Gastrocnemius medialis (tissue), 4 donors: ENCODE data around the gene CALML3. TPM values are rescaled to one million over a fixed set of nuclear protein-coding genes. Genes with fewer than 3 reads are reported as not detected.

Experiments
- ATAC-seq, 2 donors: fragments of 150-250 bp; one replicate each; pipeline ENCODE4 v1.9.1; 2016
- DNase-seq, 2 donors: peaks; one replicate each; pipeline ENCODE4 v3.0.0-alpha.2; 2019
- H3K27ac ChIP-seq, 4 donors: fragments of 200-600 bp; sonication (generic); 1 replicate in 1 of 4; 2 replicates in 3 of 4; pipeline ENCODE4 v1.5.1; 2016 to 2018; ENCODE audit warnings: mild to moderate bottlenecking in 2 of 4, moderate library complexity in 1 of 4
- H3K27me3 ChIP-seq, 3 donors: fragments of 200-600 bp; sonication (generic) in 2 of 3; 1 replicate in 1 of 3; 2 replicates in 2 of 3; pipeline versions ENCODE4 v1.5.1 to v1.6.0; 2016 to 2019; ENCODE audit warnings: mild to moderate bottlenecking in 1 of 3, moderate library complexity in 1 of 3
- H3K36me3 ChIP-seq, 2 donors: fragments of 200-600 bp; sonication (generic) in 1 of 2; one replicate each; pipeline ENCODE4 v1.5.1; 2017 to 2018
- H3K4me1 ChIP-seq, 2 donors: fragments of 200-600 bp; sonication (generic) in 1 of 2; one replicate each; pipeline ENCODE4 v1.5.1; 2016 to 2017; ENCODE audit warnings: mild to moderate bottlenecking in 2 of 2
- H3K4me3 ChIP-seq, 4 donors: fragments of 200-600 bp; sonication (generic) in 3 of 4; 1 replicate in 1 of 4; 2 replicates in 3 of 4; pipeline ENCODE4 v1.5.1; 2016 to 2019; ENCODE audit warnings: mild to moderate bottlenecking in 2 of 4
- H3K9me3 ChIP-seq, 3 donors: fragments of 200-600 bp; sonication (generic) in 2 of 3; 1 replicate in 1 of 3; 2 replicates in 2 of 3; pipeline ENCODE4 v1.5.1; 2016 to 2019
- CTCF ChIP-seq, 5 experiments: fragments of 450-650 bp in 3 of 5; fragments of 200-600 bp in 2 of 5; sonication (generic) in 2 of 5; IDR thresholded peaks in 4 of 5; conservative IDR thresholded peaks in 1 of 5; 1 replicate in 4 of 5; 2 replicates in 1 of 5; pipeline ENCODE4 v1.5.1; 2016 to 2019; ENCODE audit warnings: antibody characterized with exemption in 5 of 5, mild to moderate bottlenecking in 3 of 5, moderate library complexity in 3 of 5
- POLR2A ChIP-seq, 2 donors: fragments of 450-650 bp; IDR thresholded peaks; one replicate each; pipeline ENCODE4 v1.6.1; 2017; ENCODE audit warnings: antibody characterized with exemption in 2 of 2, mild to moderate bottlenecking in 2 of 2, moderate library complexity in 2 of 2
- in situ Hi-C, 4 donors: fragments of 200-750 bp; cut with MboI; loops; one replicate each; pipeline versions ENCODE4 v1.15.0 to v1.8.0; 2017; ENCODE audit warnings: low sequenced_read_pairs in 4 of 4
- intact Hi-C: fragments of 100-400 bp; cut with DNase I; formaldehyde crosslinking; loops from one replicate; pipeline ENCODE4 v1.15.1; 2023; ENCODE audit warnings: low total_unique reads
- total RNA-seq, 4 donors: library from RNA; depleted of rRNA; stranded (reverse); fragments of >200 nt; gene quantifications; one replicate each; pipeline versions ENCODE4 v1.1.0 to v1.2.3, GENCODE V29; 2016

The CALML3 gene
- total RNA-seq, 4 donors from 2014 or later, result not detected

- Histone ChIP-seq H3K9me3 (no peaks in the 10 kb centered on the region), H3K36me3 (no peaks in the 10 kb centered on the region), H3K4me3 (no peak overlapping the region), H3K4me1 (no peaks in the 10 kb centered on the region), H3K27ac (no peak overlapping the region), H3K27me3 (no peaks in the 10 kb centered on the region)
- DNase-seq, result no peak
- TF ChIP-seq POLR2A (IDR thresholded peaks at IDR 0.05) (no peak), CTCF (IDR thresholded peaks at IDR 0.05 in 4 of 5, conservative IDR thresholded peaks at IDR 0.05 in 1 of 5) (no peak)
- ATAC-seq, result no peak
- intact Hi-C loops, result no loop called here
- in situ Hi-C loops, result no loop called here
These were observed 16.1 kb downstream of the CALML3 start for GRCh38 chr10:5540891-5541290.

- H3K9me3 ChIP-seq, result no peaks in the 10 kb centered on the region
- H3K4me1 ChIP-seq, result peaks cover 0 to under 1% of the 10 kb centered on the region in 2 donors
- H3K36me3 ChIP-seq, result no peaks in the 10 kb centered on the region
- intact Hi-C loops (no loop called here), in situ Hi-C loops (no loop called here)
- TF ChIP-seq POLR2A (IDR thresholded peaks at IDR 0.05), result no peak
- no peak for TF ChIP-seq CTCF (IDR thresholded peaks at IDR 0.05 in 4 of 5, conservative IDR thresholded peaks at IDR 0.05 in 1 of 5)
- no peak overlapping the region for H3K4me3 ChIP-seq
- no peak for DNase-seq
- H3K27ac ChIP-seq, result no peak overlapping the region
- no peak for ATAC-seq
- no peaks in the 10 kb centered on the region for H3K27me3 ChIP-seq
These were observed 17.3 kb downstream of the CALML3 start for GRCh38 chr10:5542100-5542499.

- DNase-seq (no peak), ATAC-seq (no peak)
- no peak for TF ChIP-seq CTCF (IDR thresholded peaks at IDR 0.05 in 4 of 5, conservative IDR thresholded peaks at IDR 0.05 in 1 of 5)
- no peak for TF ChIP-seq POLR2A (IDR thresholded peaks at IDR 0.05)
- H3K4me3 ChIP-seq, result no peak overlapping the region
- intact Hi-C loops (no loop called here), in situ Hi-C loops (no loop called here)
- H3K36me3 ChIP-seq, result no peaks in the 10 kb centered on the region
- H3K27me3 ChIP-seq, result no peaks in the 10 kb centered on the region
- peaks cover 6 to 11% of the 10 kb centered on the region in 2 donors for H3K4me1 ChIP-seq
- H3K27ac ChIP-seq, result no peak overlapping the region
- H3K9me3 ChIP-seq, result no peaks in the 10 kb centered on the region
These were observed 18.9 kb downstream of the CALML3 start for GRCh38 chr10:5543623-5544022.

- Histone ChIP-seq H3K4me3 (no peak overlapping the region), H3K27me3 (no peaks in the 10 kb centered on the region), H3K27ac (no peak overlapping the region), H3K4me1 (peaks cover 7 to 14% of the 10 kb centered on the region in 2 donors), H3K36me3 (no peaks in the 10 kb centered on the region), H3K9me3 (no peaks in the 10 kb centered on the region)
- TF ChIP-seq POLR2A (IDR thresholded peaks at IDR 0.05) (no peak), CTCF (IDR thresholded peaks at IDR 0.05 in 4 of 5, conservative IDR thresholded peaks at IDR 0.05 in 1 of 5) (no peak)
- DNase-seq (no peak), ATAC-seq (no peak)
- intact Hi-C loops (no loop called here), in situ Hi-C loops (no loop called here)
These were observed 19.6 kb downstream of the CALML3 start for GRCh38 chr10:5544216-5544805.

GRCh38 chr10:5545011-5545410, 20.2 kb downstream of the CALML3 start:
- Histone ChIP-seq H3K36me3 (no peaks in the 10 kb centered on the region), H3K27me3 (no peaks in the 10 kb centered on the region), H3K9me3 (no peaks in the 10 kb centered on the region), H3K4me1 (peaks cover 7 to 14% of the 10 kb centered on the region in 2 donors), H3K27ac (no peak overlapping the region), H3K4me3 (no peak overlapping the region)
- TF ChIP-seq POLR2A (IDR thresholded peaks at IDR 0.05), result no peak
- no peak for TF ChIP-seq CTCF (IDR thresholded peaks at IDR 0.05 in 4 of 5, conservative IDR thresholded peaks at IDR 0.05 in 1 of 5)
- in situ Hi-C loops (no loop called here), intact Hi-C loops (no loop called here)
- ATAC-seq (no peak), DNase-seq (no peak)
